OCI-LY7 (cell line): Measurements from ENCODE around the gene MEF2B.

ENCODE experiments used
- EZH2phosphoT487 ChIP-seq: fragments of 200-600 bp; sonication (generic); IDR thresholded peaks from 2 replicates; pipeline ENCODE4 v1.6.1; 2018; ENCODE audit warnings: low read depth, borderline replicate concordance, mild to moderate bottlenecking, mixed run types, antibody characterized with exemption, low read length, moderate library complexity, mixed read lengths
- TF ChIP-seq, protein P1 (sequence below): fragments of 200-600 bp; sonication (generic); conservative IDR thresholded peaks from 2 replicates; pipeline ENCODE4 v1.5.1; 2014; ENCODE audit warnings: mild to moderate bottlenecking, antibody characterized with exemption, low read length, moderate library complexity, mixed read lengths

DNA sequence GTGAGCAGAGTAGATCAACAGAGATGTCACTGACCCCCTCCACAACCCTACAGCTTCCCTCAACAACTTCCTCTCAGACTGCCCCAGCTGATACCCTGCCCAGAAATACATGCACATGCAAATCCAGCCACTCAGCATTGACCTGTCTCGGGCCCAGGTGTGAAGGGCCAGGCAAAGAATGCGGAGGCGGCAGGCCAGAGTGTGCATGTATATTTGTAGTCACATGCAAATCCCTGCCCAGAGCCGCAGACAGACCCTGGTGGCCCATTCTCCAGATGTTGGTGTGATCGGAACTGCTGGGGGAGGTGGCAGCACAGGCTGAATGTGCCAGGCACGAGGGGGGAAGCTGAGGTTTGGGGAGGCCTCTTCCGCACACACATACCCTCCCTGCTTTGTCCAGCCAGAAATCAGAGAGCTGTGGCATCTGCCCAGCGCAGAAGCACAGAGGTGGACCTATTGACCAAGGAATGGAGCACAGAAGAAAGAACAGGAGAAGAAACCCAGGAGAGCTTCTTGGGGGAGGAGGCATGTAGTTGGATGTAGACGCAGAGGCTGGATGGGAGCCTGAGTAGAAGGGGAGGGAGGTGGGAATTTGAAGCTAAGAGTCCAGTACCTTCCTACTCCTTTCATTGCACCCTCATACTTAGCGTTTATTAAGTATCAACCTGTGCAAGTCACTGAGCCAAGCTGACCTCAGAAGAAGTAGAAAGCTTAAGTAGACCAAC is 14.4 kb downstream of the MEF2B start:
- TF ChIP-seq, protein P1, sequence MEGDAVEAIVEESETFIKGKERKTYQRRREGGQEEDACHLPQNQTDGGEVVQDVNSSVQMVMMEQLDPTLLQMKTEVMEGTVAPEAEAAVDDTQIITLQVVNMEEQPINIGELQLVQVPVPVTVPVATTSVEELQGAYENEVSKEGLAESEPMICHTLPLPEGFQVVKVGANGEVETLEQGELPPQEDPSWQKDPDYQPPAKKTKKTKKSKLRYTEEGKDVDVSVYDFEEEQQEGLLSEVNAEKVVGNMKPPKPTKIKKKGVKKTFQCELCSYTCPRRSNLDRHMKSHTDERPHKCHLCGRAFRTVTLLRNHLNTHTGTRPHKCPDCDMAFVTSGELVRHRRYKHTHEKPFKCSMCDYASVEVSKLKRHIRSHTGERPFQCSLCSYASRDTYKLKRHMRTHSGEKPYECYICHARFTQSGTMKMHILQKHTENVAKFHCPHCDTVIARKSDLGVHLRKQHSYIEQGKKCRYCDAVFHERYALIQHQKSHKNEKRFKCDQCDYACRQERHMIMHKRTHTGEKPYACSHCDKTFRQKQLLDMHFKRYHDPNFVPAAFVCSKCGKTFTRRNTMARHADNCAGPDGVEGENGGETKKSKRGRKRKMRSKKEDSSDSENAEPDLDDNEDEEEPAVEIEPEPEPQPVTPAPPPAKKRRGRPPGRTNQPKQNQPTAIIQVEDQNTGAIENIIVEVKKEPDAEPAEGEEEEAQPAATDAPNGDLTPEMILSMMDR = no peak
- TF ChIP-seq EZH2phosphoT487 = no peak
